Activated naive CD8-positive, alpha-beta T cell treated with anti-CD3 and anti-CD28 coated beads, Interleukin-2, amount 50 U/mL, for 24 hours (primary cell): ENCODE data around the gene TUB.

Source experiments
- ATAC-seq: fragments of 150-1000 bp; cut with Tn5 transposase; one replicate; pipeline ENCODE4 v1.10.0; 2021
- DNase-seq: peaks from one replicate; pipeline ENCODE4 v3.0.0; 2021
- H3K27ac Mint-ChIP-seq: one replicate; pipeline ENCODE4 v1.8.0; 2021; ENCODE audit warnings: mild to moderate bottlenecking, mixed read lengths
- H3K27me3 Mint-ChIP-seq: one replicate; pipeline ENCODE4 v1.8.0; 2021; ENCODE audit warnings: mixed read lengths
- H3K36me3 Mint-ChIP-seq: one replicate; pipeline ENCODE4 v1.8.0; 2021; ENCODE audit warnings: low read depth, mixed read lengths
- H3K4me1 Mint-ChIP-seq: one replicate; pipeline ENCODE4 v1.8.0; 2021; ENCODE audit warnings: mixed read lengths
- H3K4me3 Mint-ChIP-seq: one replicate; pipeline ENCODE4 v1.8.0; 2021; ENCODE audit warnings: mild to moderate bottlenecking, moderate library complexity, mixed read lengths
- H3K9me3 Mint-ChIP-seq: one replicate; pipeline ENCODE4 v1.8.0; 2021; ENCODE audit warnings: mixed read lengths

TUB gene

DNA sequence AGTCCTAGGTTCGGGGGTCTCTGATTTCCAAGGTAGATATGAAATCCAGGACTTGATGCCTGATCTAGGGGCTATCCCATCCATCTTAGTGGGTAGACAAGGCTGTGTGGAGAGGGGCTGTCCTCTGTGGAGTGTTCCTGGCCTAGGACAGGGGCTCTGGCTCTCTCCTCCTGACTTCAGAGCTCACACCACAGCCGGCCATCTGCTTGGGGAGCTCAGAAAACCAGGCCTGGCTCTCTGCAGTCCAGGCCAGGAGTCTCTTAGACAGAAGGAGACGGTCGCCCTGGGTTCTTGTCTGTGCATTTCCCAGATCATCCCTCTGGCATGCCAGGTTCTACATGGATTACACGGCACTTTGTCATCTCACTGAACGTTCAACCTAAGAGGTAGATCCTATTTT, 17.9 kb downstream of the TUB start:
- no peaks in the 10 kb centered on the region for H3K4me1 Mint-ChIP-seq
- H3K4me3 Mint-ChIP-seq = no peak overlapping the region
- H3K9me3 Mint-ChIP-seq = no peaks in the 10 kb centered on the region
- no peaks in the 10 kb centered on the region for H3K27me3 Mint-ChIP-seq
- no peak overlapping the region for H3K27ac Mint-ChIP-seq
- H3K36me3 Mint-ChIP-seq = no peaks in the 10 kb centered on the region
- no peak for DNase-seq
- no peak for ATAC-seq

DNA sequence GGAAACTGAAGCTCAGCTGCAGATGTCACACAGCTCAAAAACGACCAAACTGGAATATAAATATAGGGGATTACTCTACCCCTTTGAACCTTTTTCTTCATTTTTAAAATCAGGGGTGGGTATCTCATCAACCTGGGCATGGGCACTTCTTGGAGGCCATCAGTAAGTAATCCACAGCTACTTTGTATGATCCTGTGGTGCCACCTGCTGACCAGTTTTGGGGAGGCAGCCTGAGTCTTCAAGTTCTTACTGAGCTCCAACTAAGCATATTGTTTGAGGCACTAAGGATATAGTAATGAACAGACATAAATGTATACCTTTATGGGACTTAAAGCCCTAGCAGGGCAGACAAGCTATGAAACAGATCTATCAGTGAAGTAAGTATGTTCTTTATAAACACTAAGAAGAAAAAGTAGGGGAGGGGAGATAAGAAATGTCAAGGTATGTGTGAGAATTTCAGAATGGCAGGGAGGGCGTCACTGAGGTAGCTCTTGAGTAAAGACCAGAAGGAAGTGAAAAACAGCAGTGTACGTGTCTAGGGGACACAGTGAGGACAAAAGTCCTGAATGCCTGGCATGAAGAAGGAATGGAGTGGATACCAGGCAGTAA, 18.4 kb downstream of the TUB start:
- DNase-seq (peak; percentile 69), ATAC-seq (peak; percentile 50)
- Mint-ChIP-seq H3K36me3 (no peaks in the 10 kb centered on the region), H3K9me3 (no peaks in the 10 kb centered on the region), H3K4me1 (no peaks in the 10 kb centered on the region), H3K4me3 (no peak overlapping the region), H3K27ac (no peak overlapping the region), H3K27me3 (no peaks in the 10 kb centered on the region)

DNA sequence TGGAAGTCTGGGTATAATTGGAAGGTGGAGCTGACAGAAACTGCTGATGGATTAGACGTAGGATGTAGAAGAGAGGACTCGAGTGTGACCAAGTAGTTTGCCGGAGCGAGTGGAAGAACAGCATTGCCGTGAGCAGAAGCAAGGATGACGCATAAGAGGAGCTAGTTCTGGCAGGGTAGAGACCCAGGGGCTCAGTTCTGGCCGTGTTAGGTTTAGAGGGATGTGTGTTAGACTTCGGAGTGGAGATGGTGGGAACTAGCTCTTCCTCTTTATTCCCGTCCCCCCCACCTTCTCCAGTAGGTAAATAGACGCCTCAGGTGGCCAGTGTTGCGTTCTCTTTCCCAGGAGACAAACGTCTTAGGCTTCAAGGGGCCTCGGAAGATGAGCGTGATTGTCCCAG, 19.1 kb downstream of the TUB start:
- no peak for ATAC-seq
- no peaks in the 10 kb centered on the region for H3K4me1 Mint-ChIP-seq
- no peaks in the 10 kb centered on the region for H3K36me3 Mint-ChIP-seq
- no peaks in the 10 kb centered on the region for H3K9me3 Mint-ChIP-seq
- no peak for DNase-seq
- H3K27me3 Mint-ChIP-seq = no peaks in the 10 kb centered on the region
- H3K27ac Mint-ChIP-seq = no peak overlapping the region
- H3K4me3 Mint-ChIP-seq = no peak overlapping the region

DNA sequence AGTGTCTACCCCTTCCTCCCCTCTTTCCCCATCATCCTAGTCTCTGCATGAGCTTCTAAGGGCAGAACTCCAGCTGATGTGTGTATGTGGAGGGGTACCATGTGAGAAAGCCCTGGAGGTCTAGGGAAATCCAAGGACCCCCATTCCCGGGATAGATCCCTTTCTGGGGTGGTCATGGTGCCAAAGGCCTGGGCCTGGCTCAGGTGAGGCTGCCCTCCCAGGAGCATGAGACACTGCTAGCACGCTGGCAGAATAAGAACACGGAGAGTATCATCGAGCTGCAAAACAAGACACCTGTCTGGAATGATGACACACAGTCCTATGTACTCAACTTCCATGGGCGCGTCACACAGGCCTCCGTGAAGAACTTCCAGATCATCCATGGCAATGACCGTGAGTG, 19.6 kb downstream of the TUB start:
- H3K27ac Mint-ChIP-seq = no peak overlapping the region
- ATAC-seq = no peak
- H3K4me3 Mint-ChIP-seq = no peak overlapping the region
- H3K4me1 Mint-ChIP-seq = no peaks in the 10 kb centered on the region
- H3K36me3 Mint-ChIP-seq = no peaks in the 10 kb centered on the region
- DNase-seq = no peak
- H3K27me3 Mint-ChIP-seq = no peaks in the 10 kb centered on the region
- H3K9me3 Mint-ChIP-seq = no peaks in the 10 kb centered on the region

DNA sequence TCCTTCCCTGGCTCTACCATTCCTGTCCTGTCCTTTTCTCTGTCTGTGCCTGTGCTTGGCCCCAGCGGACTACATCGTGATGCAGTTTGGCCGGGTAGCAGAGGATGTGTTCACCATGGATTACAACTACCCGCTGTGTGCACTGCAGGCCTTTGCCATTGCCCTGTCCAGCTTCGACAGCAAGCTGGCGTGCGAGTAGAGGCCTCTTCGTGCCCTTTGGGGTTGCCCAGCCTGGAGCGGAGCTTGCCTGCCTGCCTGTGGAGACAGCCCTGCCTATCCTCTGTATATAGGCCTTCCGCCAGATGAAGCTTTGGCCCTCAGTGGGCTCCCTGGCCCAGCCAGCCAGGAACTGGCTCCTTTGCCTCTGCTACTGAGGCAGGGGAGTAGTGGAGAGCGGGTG, 20.4 kb downstream of the TUB start:
- H3K9me3 Mint-ChIP-seq = no peaks in the 10 kb centered on the region
- H3K27ac Mint-ChIP-seq = no peak overlapping the region
- ATAC-seq (no peak), DNase-seq (no peak)
- no peaks in the 10 kb centered on the region for H3K27me3 Mint-ChIP-seq
- no peak overlapping the region for H3K4me3 Mint-ChIP-seq
- no peaks in the 10 kb centered on the region for H3K36me3 Mint-ChIP-seq
- no peaks in the 10 kb centered on the region for H3K4me1 Mint-ChIP-seq

DNA sequence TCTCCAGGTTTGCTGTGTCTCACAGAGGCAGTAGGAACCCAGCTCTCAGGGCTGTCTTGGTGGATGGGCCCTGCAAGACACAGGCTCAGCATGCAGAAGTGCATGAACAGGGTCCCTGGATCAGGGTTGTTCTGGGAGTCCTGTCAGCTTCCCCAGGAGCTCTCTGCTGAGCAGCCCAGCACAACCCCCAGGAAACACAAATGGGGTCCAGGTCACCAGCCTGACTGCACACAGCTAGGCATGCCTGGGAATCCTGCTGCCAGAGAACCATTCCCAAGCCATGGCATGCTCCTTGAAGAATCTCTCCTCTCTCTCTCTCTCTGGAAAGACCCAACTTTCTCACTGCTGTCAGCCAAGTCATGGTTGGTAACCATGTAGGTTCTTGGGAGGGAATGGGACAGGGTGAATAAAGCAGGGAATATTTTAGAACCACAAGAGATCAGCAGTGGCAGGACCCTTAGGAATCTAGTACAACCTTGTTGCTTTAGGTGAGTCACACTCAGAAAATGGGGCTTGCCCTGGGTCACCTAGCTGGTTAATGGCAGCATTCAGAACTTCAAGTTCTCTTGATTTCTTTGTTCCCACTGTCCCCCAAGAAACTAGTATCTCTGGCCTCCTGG, 21.4 kb downstream of the TUB start:
- Mint-ChIP-seq H3K27ac (no peak overlapping the region), H3K27me3 (no peaks in the 10 kb centered on the region), H3K4me3 (no peak overlapping the region), H3K36me3 (no peaks in the 10 kb centered on the region), H3K9me3 (no peaks in the 10 kb centered on the region), H3K4me1 (no peaks in the 10 kb centered on the region)
- ATAC-seq = no peak
- DNase-seq = no peak

DNA sequence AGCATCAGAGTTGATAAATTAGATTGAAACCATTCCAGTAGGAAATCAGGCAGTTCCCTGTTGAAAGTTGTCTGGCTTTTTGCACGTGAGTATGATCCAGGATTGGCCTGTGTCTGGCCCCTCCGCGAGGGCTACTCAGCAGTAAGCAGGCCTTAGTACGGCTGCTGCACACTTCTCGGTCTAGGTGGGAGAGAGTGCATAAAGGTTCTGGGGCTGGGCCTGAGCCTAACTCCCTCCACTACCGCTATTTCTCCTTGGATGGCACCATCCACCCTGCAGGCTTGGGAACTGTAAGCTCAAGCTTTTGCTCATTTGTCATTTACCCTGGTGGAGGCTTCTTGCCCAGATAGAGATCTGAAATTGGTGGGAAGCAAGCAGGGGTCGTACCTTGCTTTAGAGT, 22.0 kb downstream of the TUB start:
- no peak overlapping the region for H3K27ac Mint-ChIP-seq
- ATAC-seq (no peak), DNase-seq (no peak)
- no peaks in the 10 kb centered on the region for H3K9me3 Mint-ChIP-seq
- H3K36me3 Mint-ChIP-seq = no peaks in the 10 kb centered on the region
- H3K4me3 Mint-ChIP-seq = no peak overlapping the region
- no peaks in the 10 kb centered on the region for H3K4me1 Mint-ChIP-seq
- H3K27me3 Mint-ChIP-seq = no peaks in the 10 kb centered on the region

DNA sequence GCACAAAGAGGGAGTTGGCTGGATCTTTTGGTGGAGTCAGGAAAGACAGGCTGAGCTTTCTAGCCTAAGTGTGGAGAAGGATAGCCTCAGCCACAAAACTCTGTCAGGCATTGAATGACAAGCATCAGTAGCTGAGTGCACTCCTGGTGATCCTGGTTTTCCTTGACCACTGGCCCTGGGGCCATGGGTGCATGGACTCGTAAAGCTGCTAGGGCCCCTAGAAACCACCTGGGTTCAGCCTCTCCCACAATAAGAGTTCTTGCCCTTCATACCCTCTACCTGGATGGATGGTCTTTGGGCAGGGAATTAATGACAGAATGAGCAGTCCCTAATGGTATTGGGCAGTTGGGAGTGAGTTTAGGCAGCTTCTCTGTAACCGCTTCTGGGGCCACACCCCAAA, 22.9 kb downstream of the TUB start:
- ATAC-seq (no peak), DNase-seq (no peak)
- Mint-ChIP-seq H3K4me1 (no peaks in the 10 kb centered on the region), H3K36me3 (no peaks in the 10 kb centered on the region), H3K27ac (no peak overlapping the region), H3K27me3 (no peaks in the 10 kb centered on the region), H3K4me3 (no peak overlapping the region), H3K9me3 (no peaks in the 10 kb centered on the region)

DNA sequence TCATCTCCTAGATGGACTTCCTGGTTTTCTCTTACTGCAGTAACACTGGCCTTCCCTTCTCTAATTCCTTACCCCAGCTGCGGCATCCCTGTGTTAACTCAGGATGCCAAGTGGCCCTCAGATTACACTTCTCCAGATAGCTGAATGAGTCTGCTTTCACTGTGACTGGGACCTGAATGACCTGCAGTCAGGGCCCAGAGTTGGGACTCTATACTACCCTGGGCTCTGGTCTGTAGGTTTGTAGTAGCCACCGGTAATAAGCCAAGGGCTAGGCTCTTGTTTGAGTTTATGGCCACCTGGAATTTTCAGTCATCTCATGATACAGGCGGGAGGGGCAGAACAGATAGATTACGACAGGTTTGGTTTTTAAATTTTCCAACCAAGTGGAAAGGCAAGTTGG, 24.1 kb downstream of the TUB start:
- ATAC-seq (no peak), DNase-seq (no peak)
- Mint-ChIP-seq H3K9me3 (no peaks in the 10 kb centered on the region), H3K4me1 (no peaks in the 10 kb centered on the region), H3K27ac (no peak overlapping the region), H3K4me3 (no peak overlapping the region), H3K27me3 (no peaks in the 10 kb centered on the region), H3K36me3 (no peaks in the 10 kb centered on the region)

DNA sequence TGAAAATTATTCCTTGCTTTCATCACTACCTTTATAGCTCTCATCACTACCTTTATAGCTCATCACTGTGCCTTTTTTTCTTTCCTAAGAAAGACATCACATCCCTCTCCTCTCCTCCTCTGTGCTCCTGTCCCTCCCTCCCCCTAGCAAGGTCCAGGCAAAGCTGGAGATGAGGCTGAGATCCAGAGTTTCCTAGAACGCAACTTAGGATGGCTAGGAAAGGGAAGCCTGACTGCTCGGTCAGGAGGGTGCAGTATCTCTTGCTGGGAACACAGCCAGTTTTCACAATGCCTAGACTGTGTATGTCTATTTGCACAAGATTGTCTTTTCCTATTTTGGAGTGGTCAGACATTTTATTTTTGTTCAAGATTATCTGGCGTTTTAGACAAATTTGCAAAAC, 24.7 kb downstream of the TUB start:
- H3K27me3 Mint-ChIP-seq = no peaks in the 10 kb centered on the region
- no peaks in the 10 kb centered on the region for H3K9me3 Mint-ChIP-seq
- no peak overlapping the region for H3K27ac Mint-ChIP-seq
- no peaks in the 10 kb centered on the region for H3K36me3 Mint-ChIP-seq
- H3K4me3 Mint-ChIP-seq = no peak overlapping the region
- no peaks in the 10 kb centered on the region for H3K4me1 Mint-ChIP-seq
- DNase-seq = no peak
- no peak for ATAC-seq

DNA sequence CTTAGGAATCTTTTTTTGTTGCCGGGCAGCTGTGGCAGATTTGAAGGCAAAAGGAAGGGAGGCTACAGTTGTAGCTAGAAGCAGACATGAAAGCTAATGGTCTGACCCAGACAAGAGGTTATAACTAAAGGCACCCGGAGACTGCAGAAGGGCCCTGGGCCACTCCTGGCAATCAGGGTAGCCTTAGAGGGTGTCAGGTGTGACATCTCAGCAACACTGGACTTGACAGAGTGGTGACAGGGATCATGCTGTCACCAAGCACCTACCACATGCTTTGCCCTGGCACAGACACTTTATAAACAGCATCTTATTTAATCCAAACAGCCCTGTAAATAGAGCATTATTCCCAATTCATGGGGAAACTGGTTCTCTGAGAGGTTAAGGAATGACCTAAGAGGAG, 25.7 kb downstream of the TUB start:
- Mint-ChIP-seq H3K4me1 (no peaks in the 10 kb centered on the region), H3K36me3 (peaks cover 3% of the 10 kb centered on the region), H3K9me3 (no peaks in the 10 kb centered on the region), H3K27ac (no peak overlapping the region), H3K27me3 (no peaks in the 10 kb centered on the region), H3K4me3 (no peak overlapping the region)
- DNase-seq (no peak), ATAC-seq (no peak)

DNA sequence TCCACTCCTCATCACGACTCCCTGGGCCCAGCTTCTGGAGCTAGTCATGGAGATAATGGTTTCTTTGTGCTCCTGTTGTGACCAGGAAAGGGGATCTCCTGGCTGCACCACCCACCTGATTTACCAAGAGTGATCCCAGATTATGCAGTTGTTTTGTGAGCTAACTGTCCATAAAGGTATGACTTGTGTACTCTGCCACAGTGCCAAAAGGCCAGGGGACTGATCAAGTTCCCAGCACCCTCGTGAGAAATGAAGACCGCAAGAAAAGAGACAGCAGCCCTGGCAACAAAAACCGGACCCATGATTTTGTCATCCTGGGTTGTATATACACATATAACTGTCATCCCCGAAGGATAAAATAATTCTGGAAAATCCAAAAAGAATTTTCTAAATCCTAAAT, 26.6 kb downstream of the TUB start:
- H3K36me3 Mint-ChIP-seq = peaks cover 4% of the 10 kb centered on the region
- DNase-seq (no peak), ATAC-seq (no peak)
- no peak overlapping the region for H3K27ac Mint-ChIP-seq
- no peaks in the 10 kb centered on the region for H3K4me1 Mint-ChIP-seq
- no peak overlapping the region for H3K4me3 Mint-ChIP-seq
- no peaks in the 10 kb centered on the region for H3K9me3 Mint-ChIP-seq
- H3K27me3 Mint-ChIP-seq = no peaks in the 10 kb centered on the region

DNA sequence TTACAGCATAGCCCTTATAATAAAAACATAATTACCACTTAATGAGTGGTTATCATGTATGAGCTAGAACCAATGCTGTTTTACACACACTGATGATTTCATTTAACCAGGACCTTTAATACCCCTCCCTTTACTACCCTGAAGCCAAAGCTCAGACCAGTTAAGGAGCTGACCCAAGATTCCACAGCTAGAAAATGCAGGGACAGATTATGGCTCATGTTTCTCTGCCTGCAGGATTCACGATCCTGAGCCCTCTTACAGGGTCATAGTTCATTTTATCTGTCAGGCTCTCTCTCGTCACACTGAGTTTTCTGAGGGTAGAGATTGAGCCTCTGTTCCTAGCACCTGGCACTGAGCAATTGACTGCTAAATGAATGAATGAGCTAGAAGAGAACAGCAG, 27.4 kb downstream of the TUB start:
- Mint-ChIP-seq H3K27ac (no peak overlapping the region), H3K36me3 (peaks cover 4% of the 10 kb centered on the region), H3K9me3 (no peaks in the 10 kb centered on the region), H3K27me3 (no peaks in the 10 kb centered on the region), H3K4me3 (no peak overlapping the region), H3K4me1 (no peaks in the 10 kb centered on the region)
- no peak for ATAC-seq
- DNase-seq = no peak

DNA sequence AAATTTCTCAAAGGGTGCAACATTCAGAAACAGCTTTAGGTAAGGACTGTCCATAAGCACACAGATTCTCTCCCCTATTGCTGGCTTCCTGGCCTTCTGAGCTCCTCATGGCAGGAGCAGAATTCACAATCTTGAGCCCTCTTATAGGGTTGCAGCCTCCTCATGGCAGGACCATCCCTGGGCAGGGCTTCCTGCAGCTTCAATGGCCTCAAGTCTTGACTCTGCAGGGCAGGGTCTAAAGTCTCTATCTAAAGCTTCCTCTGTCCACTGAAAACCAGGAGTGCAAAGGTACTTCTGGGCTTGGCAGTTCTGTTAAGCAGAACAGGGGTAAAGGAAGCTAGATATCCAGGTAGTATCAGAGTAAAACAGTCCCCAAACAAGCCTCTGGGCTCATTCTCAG, 28.7 kb downstream of the TUB start:
- peaks cover 9% of the 10 kb centered on the region for H3K36me3 Mint-ChIP-seq

DNA sequence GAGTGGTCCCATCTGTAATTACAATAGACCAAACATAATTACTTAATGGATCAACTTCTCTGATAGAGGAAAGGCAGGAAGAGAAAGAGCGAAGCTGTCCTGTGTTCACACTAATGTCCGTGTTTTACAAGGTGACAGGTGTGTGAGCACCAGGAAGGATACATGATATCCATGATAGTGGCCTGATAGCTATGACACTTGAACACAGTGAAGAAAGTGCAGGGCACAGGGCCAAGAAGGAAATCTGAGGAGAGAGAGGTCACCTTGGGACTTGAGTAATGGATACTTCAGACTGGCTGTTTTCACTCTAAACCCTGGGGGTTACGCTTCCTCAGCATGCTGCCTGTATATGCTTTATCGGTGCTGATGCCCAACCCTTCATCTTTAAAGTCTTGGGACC, 29.4 kb downstream of the TUB start:
- no peak for ATAC-seq
- no peaks in the 10 kb centered on the region for H3K27me3 Mint-ChIP-seq
- H3K36me3 Mint-ChIP-seq = peaks cover 14% of the 10 kb centered on the region

More for the DNA sequence above, 28.7 kb downstream of the TUB start:
- Mint-ChIP-seq H3K4me3 (no peak overlapping the region), H3K27ac (no peak overlapping the region), H3K27me3 (no peaks in the 10 kb centered on the region), H3K9me3 (peaks cover 9% of the 10 kb centered on the region), H3K4me1 (no peaks in the 10 kb centered on the region)
- ATAC-seq = no peak
- no peak for DNase-seq

DNA sequence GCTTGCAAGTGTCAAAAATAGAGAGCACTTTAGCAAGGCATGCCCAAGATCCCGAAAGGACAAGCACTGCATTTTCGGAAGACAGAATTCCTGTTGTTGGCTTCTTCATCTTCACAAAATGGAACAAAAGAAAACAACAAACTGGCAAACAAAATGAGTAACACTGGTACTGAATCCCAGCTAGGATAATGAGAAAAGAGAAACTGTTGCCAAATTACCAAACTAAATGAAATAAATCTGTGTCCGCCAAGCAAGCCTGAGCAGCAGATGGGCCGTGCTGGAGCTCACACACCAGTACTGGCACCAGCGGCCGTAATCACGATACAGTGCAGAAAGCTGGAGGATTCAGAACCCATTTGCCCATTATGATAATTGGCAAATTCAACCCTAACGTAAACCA, 30.6 kb downstream of the TUB start:
- Mint-ChIP-seq H3K4me1 (no peaks in the 10 kb centered on the region), H3K27ac (no peak overlapping the region), H3K36me3 (peaks cover 25% of the 10 kb centered on the region), H3K4me3 (no peak overlapping the region), H3K27me3 (no peaks in the 10 kb centered on the region), H3K9me3 (peaks cover 14% of the 10 kb centered on the region)
- DNase-seq = no peak
- ATAC-seq = no peak

More for the DNA sequence above, 29.4 kb downstream of the TUB start:
- H3K4me1 Mint-ChIP-seq = no peaks in the 10 kb centered on the region
- DNase-seq = no peak
- H3K27ac Mint-ChIP-seq = no peak overlapping the region
- peaks cover 14% of the 10 kb centered on the region for H3K9me3 Mint-ChIP-seq
- H3K4me3 Mint-ChIP-seq = no peak overlapping the region
